ENCODE results near the gene KCNQ1. TPM values are rescaled to one million over a fixed set of nuclear protein-coding genes. Genes with fewer than 3 reads are reported as not detected.

The KCNQ1 gene
- polyA plus RNA-seq, 1 donor from 2014 or later: not detected

- no peaks in the 10 kb centered on the region for H3K9me3 ChIP-seq (ENCODE audit: low read length)
- H3K9me2 ChIP-seq (ENCODE audit: insufficient read depth, low read length): no peaks in the 10 kb centered on the region
- no peaks in the 10 kb centered on the region for H3K27me3 ChIP-seq (ENCODE audit: insufficient read depth, low read depth, low read length)
- H3K9ac ChIP-seq (ENCODE audit: low read length): no peak overlapping the region
- no peaks in the 10 kb centered on the region for H4K20me1 ChIP-seq (ENCODE audit: insufficient read depth)
- H3K79me2 ChIP-seq (replicated peaks; ENCODE audit: insufficient read depth, low read length): no peaks in the 10 kb centered on the region
- no peaks in the 10 kb centered on the region for H3K36me3 ChIP-seq (ENCODE audit: insufficient read depth, low read length)
- no peak overlapping the region for H3K4me2 ChIP-seq (ENCODE audit: low read length)
- no peak for TF ChIP-seq SMC3 (conservative IDR thresholded peaks at IDR 0.05; ENCODE audit: poor library complexity)
- TF ChIP-seq EP300 (conservative IDR thresholded peaks at IDR 0.05; ENCODE audit: poor library complexity, severe bottlenecking): no peak
- no peak for TF ChIP-seq CTCF (IDR thresholded peaks at IDR 0.05; ENCODE audit: poor library complexity, severe bottlenecking)
- no peak for TF ChIP-seq POLR2AphosphoS5 (IDR thresholded peaks at IDR 0.05)
- TF ChIP-seq MXI1 (conservative IDR thresholded peaks at IDR 0.05; ENCODE audit: poor library complexity, severe bottlenecking): no peak
- no peak for TF ChIP-seq TAF1 (IDR thresholded peaks at IDR 0.05; ENCODE audit: low read depth)
- no peak overlapping the region for H3K4me3 ChIP-seq (ENCODE audit: low read length)
- no peak overlapping the region for H3K27ac ChIP-seq (ENCODE audit: low read length)
- H3F3A ChIP-seq (ENCODE audit: insufficient read depth, low read length, poor library complexity, severe bottlenecking): no peaks in the 10 kb centered on the region
- H2AFZ ChIP-seq (ENCODE audit: low read depth, low read length): no peak overlapping the region
Observed at GRCh38 chr11:2668876-2669275, 224.1 kb downstream of the KCNQ1 start.

- no peaks in the 10 kb centered on the region for H4K20me1 ChIP-seq (ENCODE audit: insufficient read depth)
Observed at GRCh38 chr11:2669634-2670469, 225.0 kb downstream of the KCNQ1 start.

More at GRCh38 chr11:2669634-2670469, 225.0 kb downstream of the KCNQ1 start:
- H3K9me2 ChIP-seq (ENCODE audit: insufficient read depth, low read length): no peaks in the 10 kb centered on the region
- H3K27ac ChIP-seq (ENCODE audit: low read length): no peak overlapping the region
- H3K79me2 ChIP-seq (replicated peaks; ENCODE audit: insufficient read depth, low read length): no peaks in the 10 kb centered on the region
- H3K9ac ChIP-seq (ENCODE audit: low read length): no peak overlapping the region
- no peak for TF ChIP-seq MXI1 (conservative IDR thresholded peaks at IDR 0.05; ENCODE audit: poor library complexity, severe bottlenecking)
- TF ChIP-seq EP300 (conservative IDR thresholded peaks at IDR 0.05; ENCODE audit: poor library complexity, severe bottlenecking): no peak
- TF ChIP-seq CTCF (IDR thresholded peaks at IDR 0.05; ENCODE audit: poor library complexity, severe bottlenecking): no peak
- TF ChIP-seq RAD21 (conservative IDR thresholded peaks at IDR 0.05): no peak
- no peak for TF ChIP-seq EZH2 (IDR thresholded peaks at IDR 0.05; ENCODE audit: borderline replicate concordance, insufficient read depth, low read length, poor library complexity, severe bottlenecking)
- TF ChIP-seq REST (IDR thresholded peaks at IDR 0.05; ENCODE audit: borderline replicate concordance): no peak
- no peak for TF ChIP-seq SMC3 (conservative IDR thresholded peaks at IDR 0.05; ENCODE audit: poor library complexity)
- TF ChIP-seq TAF1 (IDR thresholded peaks at IDR 0.05; ENCODE audit: low read depth): no peak
- H3K36me3 ChIP-seq (ENCODE audit: insufficient read depth, low read length): no peaks in the 10 kb centered on the region
- no peak overlapping the region for H2AFZ ChIP-seq (ENCODE audit: low read depth, low read length)
- no peaks in the 10 kb centered on the region for H3F3A ChIP-seq (ENCODE audit: insufficient read depth, low read length, poor library complexity, severe bottlenecking)
- H3K27me3 ChIP-seq (ENCODE audit: insufficient read depth, low read depth, low read length): no peaks in the 10 kb centered on the region
- H3K9me3 ChIP-seq (ENCODE audit: low read length): no peaks in the 10 kb centered on the region
- H3K4me2 ChIP-seq (ENCODE audit: low read length): no peak overlapping the region
- H3K4me3 ChIP-seq (ENCODE audit: low read length): no peak overlapping the region

Data from neural cell (in vitro differentiated cells).